GM21786 (cell line): ENCODE results near the gene AAMP.
"Not testable (repeated sequence)": the region's sequence is repeated elsewhere in the genome, so short reads cannot be mapped to it uniquely, and the experiment has no call there.

Experiments used
- ATAC-seq: cut with Tn5 transposase; IDR thresholded peaks from one replicate; pipeline ENCODE4 v1.9.1; 2021; ENCODE audit not compliant: unreplicated experiment

Gene AAMP, protein sequence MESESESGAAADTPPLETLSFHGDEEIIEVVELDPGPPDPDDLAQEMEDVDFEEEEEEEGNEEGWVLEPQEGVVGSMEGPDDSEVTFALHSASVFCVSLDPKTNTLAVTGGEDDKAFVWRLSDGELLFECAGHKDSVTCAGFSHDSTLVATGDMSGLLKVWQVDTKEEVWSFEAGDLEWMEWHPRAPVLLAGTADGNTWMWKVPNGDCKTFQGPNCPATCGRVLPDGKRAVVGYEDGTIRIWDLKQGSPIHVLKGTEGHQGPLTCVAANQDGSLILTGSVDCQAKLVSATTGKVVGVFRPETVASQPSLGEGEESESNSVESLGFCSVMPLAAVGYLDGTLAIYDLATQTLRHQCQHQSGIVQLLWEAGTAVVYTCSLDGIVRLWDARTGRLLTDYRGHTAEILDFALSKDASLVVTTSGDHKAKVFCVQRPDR

DNA sequence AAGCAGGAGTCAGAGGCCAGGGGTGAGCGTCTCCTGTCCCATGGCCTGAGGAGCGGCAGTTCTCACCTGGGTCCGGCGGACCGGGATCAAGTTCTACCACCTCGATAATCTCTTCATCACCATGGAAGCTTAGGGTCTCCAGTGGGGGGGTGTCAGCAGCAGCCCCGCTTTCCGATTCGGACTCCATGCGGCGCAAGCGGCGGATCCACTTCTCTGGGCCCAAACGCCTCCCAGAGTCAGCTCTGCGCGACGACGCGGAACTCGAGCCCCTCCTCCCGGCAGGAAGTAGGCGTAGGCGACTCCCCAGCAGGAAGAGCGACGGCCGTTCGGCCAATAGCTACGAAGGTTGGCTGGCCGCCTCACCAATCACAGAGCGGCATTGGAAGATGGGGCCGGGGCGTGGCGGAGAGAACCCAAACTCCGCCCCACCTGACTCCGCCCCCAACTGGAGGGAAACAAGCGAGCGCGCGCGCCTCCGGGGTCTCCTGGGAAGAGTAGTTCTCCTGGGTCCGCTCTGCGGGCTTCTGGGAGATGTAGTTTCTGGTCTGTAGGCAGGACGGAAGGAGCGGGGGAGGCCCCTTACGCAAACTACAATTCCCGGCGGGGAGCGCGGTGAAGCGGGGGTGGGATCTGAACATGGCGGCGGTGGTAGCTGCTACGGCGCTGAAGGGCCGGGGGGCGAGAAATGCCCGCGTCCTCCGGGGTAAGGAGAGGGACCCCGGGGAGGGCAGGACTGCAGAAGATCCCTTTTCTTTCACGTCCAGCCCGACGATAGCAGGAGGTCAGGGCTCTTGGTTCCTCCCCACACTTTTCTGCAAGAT is at the start of gene AAMP, which contains the start of gene PNKD:
Gene AAMP, minus strand, starts transcription at position 238 of the 821 bp plus-strand sequence. Its CDS starts 51 bp downstream, at position 187.
Gene PNKD, plus strand, starts transcription at position 620 of the 821 bp plus-strand sequence. Its CDS starts 17 bp downstream, at position 637.
- peak; percentile 89 for ATAC-seq

DNA sequence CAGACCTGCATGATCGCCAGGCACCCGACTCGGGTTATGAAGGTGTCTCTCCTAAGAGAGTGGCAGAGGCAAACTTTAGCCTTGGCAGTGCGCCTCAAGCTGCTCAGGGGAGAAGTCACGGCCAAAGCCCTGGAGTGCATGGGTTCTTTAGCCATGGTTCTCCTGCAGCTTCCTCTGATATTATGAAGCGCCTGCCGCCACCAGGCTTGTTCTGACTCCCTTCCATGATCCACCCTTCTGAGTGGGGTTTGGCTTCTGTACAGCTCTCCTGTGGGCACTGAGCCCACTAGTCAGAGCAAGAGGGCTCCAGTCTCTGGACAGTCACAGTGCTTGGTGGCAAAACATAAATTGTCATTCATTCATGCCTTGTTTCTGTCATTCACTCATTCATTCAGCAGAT is 48.3 kb upstream of the AAMP start:
- ATAC-seq: no peak

- ATAC-seq: no peak
Measured at GRCh38 chr2:218317835-218318234, 47.9 kb upstream of the AAMP start.

DNA sequence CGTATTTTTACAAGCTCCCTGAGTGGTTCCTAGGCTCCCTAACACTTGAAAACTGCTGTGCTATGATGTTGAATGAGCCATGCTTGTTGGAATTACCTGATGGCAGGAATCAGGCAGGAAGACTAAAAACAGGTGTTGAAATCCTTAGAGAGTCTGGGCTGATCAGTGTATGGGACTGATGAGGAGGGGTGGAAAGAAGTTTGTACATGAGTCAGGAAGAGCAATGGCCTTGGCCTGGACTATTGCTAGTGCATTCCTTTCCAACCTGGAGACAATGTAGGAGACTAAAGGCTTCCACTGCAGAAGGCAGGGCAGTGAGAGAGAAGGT is 47.3 kb upstream of the AAMP start:
- no peak for ATAC-seq

DNA sequence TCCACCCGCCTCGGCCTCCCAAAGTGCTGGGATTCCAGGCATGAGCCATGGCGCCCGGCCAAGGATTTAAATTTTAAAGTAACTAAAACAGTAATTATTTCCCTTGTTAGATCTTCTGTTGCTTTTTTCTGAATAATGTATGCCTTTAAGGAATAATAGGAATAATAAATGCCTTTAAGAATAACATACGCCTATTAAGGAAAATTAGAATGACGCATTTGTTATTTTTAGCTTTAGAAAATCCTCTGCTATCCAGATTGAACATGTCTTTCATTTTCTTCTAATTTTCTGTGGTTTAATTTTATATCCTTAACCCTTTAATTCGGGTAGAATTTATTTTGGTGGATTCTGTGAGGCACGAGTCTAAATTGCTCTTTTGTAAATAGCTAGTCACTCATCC is 45.5 kb upstream of the AAMP start:
- ATAC-seq: no peak

- ATAC-seq: not testable (repeated sequence)
Measured at GRCh38 chr2:218314764-218315163, 44.8 kb upstream of the AAMP start.

DNA sequence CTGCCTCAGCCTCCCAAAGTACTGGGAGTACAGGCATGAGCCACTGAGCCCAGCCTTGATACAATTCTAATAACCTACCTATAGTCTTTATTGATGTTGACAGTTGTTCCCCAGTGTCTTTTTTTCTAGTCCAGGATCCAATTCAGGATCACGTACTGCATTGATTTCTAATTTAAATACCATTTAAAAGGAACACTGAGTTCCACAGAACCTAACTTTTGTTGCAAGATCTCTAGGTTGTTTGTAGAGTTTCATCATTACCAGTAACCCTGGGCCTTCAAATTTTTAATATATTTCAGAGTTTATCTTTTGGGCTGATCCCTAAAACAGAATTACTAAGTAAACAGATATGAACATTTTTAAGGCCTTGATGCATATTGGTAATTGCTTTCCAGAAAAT is 43.4 kb upstream of the AAMP start:
- no peak for ATAC-seq

- ATAC-seq: no peak
Measured at GRCh38 chr2:218312267-218312756, 42.4 kb upstream of the AAMP start.

DNA sequence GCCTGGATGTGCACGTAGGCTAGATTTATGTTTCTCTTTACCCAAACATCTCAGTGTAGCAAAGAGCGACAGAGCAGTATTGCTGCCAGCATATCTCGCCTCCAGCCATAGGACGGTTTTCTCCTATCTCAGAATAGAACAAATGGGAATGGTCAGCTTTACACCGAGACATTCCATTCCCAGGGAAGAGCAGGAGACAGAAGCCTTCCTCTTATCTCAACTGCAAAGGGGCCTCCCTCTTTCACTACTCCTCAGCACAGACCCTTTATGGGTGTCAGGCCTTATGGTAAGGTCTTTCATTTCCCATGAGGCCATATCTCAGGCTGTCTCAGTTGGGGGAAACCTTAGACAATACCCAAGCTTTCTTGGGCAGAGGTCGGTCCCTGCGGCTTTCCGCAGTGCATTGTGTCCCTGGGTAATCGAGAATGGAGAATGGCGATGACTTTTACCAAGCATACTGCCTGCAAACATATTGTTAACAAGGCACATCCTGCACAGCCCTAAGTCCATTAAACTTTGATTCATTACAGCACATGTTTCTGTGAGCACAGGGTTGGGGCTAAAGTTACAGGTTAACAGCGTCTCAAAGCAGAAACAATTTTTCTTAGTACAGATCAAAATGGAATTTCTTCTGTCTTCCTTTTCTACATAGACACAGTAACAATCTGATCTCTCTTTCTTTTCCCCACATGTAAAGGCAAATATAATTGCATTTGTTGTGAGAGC is 41.8 kb upstream of the AAMP start:
- not testable (repeated sequence) for ATAC-seq

DNA sequence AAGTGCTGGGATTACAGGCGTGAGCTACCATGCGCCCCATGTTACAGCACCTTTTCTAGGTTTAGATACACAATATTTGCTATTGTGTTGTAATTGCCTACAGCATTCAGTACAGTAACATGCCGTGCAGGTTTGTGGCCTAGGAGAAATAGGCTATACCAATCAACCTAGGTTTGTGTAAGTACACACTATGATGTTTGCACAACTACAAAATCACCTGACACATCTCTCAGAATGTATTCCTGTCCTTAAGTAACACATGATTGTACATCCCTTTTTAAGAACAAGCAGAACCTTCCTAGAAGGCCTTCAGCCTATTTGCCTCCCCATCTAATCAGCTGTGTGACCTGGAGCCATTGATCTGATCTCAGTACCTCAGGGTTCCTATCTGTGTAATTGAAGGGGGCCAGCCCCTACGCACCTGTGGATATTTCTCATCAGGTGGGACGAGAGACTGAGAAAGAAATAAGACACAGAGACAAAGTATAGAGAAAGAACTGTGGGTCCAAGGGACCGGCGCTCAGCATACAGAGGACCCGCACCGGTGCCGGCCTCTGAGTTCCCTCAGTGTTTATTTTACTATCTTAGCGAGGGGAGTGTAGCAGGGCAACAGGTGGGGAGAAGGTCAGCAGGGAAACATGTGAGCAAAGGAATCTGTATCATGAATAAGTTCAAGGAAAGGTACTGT is 41.1 kb upstream of the AAMP start:
- no peak for ATAC-seq

DNA sequence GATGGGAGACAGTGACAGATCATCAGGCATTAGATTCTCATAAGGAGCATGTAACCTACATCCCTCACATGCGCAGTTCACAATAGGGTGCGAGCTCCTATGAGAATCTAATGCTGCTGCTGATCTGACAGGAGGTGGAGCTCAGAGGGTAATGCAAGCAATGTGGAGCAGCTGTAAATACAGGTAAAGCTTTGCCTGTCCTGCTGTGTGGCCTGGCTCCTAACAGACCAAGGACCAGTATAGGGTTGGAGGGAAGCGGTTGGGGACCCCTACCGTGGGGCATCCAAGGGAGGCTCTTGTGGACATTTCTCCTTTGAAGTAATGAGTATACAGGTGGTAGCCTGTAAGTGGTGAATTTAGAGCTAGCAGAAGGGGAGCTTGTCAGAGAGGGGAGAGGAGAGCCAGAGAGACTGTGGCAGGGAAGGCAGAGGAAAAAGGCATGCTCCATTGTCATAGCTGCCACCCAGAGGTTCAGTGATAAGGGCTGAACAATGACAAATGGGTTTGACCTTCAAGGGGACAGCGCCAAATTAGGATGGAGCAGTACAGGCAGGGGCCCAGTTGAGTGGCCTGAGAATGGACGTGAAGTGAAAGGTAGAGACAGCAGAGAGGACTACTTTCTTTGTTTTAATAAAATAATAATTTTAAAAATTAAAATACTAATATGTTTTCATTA is 37.6 kb upstream of the AAMP start:
- ATAC-seq: no peak

- ATAC-seq: no peak
Measured at GRCh38 chr2:218306184-218306920, 36.4 kb upstream of the AAMP start.

DNA sequence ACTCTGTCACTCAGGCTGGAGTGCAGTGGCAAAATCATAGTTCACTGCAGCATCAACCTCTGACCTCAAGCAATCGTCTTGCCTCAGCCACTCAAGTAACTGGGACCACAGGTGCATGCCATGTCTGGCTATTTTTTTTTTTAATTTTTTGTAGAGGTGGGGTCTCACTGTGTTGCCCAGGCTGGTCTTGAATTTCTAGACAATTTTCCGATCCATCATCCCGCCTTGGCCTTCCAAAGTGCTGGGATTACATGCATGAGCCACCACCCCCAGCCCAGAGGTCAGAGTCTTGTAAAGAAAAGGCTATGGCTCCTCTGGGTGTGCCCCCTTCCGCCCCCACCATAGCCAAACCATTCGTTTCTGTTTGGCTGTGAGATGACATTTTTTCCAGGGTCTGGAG is 35.4 kb upstream of the AAMP start:
- no peak for ATAC-seq

DNA sequence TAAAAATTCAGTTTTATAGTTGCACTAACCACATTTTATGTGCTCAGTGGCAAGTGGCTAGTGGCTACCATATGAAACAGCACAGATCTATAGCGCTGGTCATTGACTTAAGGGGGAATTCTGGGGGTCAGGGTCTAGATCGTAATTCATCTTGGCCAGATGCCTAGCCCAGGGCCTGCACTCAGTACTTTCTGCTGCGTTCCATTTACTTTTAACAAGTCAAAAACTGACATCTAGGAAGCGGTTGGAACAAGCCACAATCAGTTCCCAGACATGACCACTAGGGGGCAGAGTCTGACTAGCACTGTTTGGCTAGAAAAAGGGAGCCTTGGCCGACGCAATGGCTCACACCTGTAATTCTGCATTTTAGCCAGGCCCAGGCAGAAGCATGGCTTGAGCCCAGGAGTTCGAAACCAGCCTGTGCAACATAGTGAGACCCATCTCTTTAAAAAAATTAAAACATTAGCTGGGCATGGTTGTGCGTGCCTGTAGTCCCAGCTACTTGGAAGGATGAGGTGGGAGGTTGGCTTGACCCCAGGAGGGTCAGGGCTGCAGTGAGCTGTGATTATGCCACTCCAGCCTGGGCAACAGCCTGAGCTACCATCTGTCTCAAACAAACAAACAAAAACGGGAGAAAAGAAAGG is 31.4 kb upstream of the AAMP start:
- peak; percentile 78 for ATAC-seq

DNA sequence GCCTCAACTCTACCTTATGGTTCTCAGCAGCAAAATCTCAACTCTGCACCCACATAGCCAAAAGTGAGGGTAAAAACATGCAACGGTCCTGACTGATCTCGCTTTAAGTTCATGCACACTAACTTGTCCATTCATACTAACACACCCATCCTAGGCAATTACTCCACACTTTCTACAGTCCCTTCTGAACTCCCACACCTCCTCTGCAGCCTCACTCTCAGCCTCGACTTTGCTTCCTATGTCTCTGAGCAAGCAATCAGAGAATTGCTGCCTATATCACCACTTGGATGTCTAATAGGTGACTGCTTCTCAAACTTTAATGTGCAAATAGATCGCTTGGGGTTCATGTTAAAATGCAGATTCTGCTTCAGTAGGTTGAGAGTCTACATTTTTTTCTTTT is 30.2 kb upstream of the AAMP start:
- no peak for ATAC-seq

- no peak for ATAC-seq
Measured at GRCh38 chr2:218298314-218298875, 28.5 kb upstream of the AAMP start.

DNA sequence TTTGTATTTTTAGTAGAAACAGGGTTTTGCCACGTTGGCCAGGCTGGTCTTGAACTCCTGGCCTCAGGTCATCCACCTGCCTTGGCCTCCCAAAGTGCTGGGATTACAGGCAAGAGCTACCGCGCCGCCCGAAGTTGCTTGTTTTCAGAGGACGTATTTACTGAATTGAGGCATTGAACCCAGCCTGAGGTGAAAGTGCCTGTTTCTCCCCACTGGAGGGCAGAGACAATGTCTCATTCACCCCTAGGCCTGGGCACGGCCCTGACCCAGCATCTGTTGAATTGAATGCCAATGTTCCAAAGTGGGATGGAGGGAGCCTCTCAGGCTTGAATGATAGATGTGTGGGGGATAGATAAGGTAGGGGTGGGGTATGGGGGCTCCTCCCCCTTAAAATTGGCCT is 26.9 kb upstream of the AAMP start:
- no peak for ATAC-seq

DNA sequence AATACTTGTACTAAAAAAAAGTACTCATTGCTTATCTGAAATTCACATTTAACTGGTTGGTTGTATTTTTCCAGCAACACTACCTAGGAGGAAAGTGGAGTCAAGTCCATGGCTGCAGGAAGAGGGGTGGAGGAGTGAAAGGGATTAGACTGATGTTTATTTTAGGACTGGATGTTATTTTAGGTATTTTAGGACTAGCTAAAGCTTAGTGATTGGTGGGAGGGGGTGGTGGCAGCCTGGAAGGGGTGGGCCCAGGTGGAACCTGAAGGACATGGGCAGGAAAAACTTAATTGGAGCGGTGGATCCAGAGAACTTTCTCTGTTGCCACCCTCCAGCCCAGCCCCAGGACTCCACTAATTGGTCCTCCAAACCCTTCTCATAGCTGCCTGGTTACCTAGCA is 26.3 kb upstream of the AAMP start:
- ATAC-seq: no peak

- no peak for ATAC-seq
Measured at GRCh38 chr2:218295029-218295428, 25.1 kb upstream of the AAMP start.
